Body of pancreas (tissue), 4 donors: ENCODE data around the gene THOC7.

Source experiments
- POLR2A ChIP-seq, 3 donors: fragments of 450-650 bp; IDR thresholded peaks; one replicate each; pipeline ENCODE4 v1.6.1; 2016; ENCODE audit warnings: antibody characterized with exemption in 3 of 3, mild to moderate bottlenecking in 2 of 3
- TF ChIP-seq, protein P1 (sequence below), 7 experiments: fragments of 450-650 bp in 4 of 7; fragments of 200-600 bp in 3 of 7; sonication (generic) in 3 of 7; IDR thresholded peaks; one replicate each; pipeline ENCODE4 v1.5.1; 2016 to 2019; ENCODE audit warnings: antibody characterized with exemption in 7 of 7

- TF ChIP-seq, protein P1, sequence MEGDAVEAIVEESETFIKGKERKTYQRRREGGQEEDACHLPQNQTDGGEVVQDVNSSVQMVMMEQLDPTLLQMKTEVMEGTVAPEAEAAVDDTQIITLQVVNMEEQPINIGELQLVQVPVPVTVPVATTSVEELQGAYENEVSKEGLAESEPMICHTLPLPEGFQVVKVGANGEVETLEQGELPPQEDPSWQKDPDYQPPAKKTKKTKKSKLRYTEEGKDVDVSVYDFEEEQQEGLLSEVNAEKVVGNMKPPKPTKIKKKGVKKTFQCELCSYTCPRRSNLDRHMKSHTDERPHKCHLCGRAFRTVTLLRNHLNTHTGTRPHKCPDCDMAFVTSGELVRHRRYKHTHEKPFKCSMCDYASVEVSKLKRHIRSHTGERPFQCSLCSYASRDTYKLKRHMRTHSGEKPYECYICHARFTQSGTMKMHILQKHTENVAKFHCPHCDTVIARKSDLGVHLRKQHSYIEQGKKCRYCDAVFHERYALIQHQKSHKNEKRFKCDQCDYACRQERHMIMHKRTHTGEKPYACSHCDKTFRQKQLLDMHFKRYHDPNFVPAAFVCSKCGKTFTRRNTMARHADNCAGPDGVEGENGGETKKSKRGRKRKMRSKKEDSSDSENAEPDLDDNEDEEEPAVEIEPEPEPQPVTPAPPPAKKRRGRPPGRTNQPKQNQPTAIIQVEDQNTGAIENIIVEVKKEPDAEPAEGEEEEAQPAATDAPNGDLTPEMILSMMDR (IDR thresholded peaks at IDR 0.05): no peak
- TF ChIP-seq POLR2A (IDR thresholded peaks at IDR 0.05): no peak
These were observed 42.4 kb upstream of the THOC7 start for GRCh38 chr3:63905731-63906620.
